Measurements from ENCODE around the gene PI4KA. TPM values are rescaled to one million over a fixed set of nuclear protein-coding genes. Genes with fewer than 3 reads are reported as not detected.

The PI4KA gene
- total RNA-seq, 3 donors from 2014 or later: 62.7 to 103 (median 73.5) TPM

DNA sequence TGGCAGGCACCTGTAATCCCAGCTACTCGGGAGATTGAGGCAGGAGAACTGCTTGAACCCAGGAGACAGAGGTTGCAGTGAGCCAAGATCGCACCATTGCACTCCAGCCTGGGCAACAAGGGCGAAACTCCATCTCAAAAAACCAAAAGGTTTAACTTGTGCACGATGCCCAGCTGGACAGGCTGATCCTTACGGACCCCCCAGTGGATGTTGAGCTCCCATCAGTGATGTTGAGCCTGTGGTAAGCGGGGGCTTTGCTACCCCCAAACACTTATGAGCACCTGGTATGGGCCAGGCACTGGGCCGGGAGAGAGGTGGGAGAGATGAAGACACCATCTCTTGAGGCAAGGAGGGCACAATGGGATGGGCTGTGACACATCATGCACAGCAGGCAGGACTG is 92.1 kb downstream of the PI4KA start:
- H3K4me3 ChIP-seq: no peak overlapping the region
- DNase-seq (ENCODE audit: low spot score in 2 of 2): no peak
- no peaks in the 10 kb centered on the region for H3K27me3 ChIP-seq
- no peak for TF ChIP-seq POLR2AphosphoS5 (IDR thresholded peaks at IDR 0.05)
- H3K36me3 ChIP-seq: peaks cover 5% of the 10 kb centered on the region
- no peaks in the 10 kb centered on the region for H3K9me3 ChIP-seq
- intact Hi-C loops (cut with DNase I; ENCODE audit: low total_unique reads): no loop called here
- no peaks in the 10 kb centered on the region for H3K4me1 ChIP-seq
- H3K27ac ChIP-seq: no peak overlapping the region

DNA sequence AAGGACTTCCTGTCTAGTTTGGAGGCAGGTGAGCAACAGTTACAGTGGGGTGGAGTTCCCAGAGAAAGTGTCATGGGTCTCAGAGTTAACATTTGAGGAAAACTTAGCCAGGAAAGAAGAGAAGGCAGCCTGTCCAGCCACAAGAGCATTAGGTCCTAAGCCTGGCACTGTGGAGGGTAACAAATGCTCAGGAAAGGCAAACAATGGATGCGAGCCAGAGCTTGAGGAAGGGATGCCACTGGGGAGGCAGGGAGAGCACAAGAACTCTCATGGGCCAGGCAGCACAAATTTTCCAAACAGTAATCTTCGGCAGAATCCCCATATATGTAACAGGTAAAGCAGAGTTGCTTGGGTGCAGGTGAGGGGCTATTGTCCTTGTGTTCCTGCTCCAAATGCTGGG is 92.7 kb downstream of the PI4KA start:
- peaks cover 5% of the 10 kb centered on the region for H3K36me3 ChIP-seq
- intact Hi-C loops (cut with DNase I; ENCODE audit: low total_unique reads): no loop called here
- H3K4me1 ChIP-seq: no peaks in the 10 kb centered on the region
- H3K9me3 ChIP-seq: no peaks in the 10 kb centered on the region
- TF ChIP-seq POLR2A (IDR thresholded peaks at IDR 0.05) (no peak), POLR2AphosphoS5 (IDR thresholded peaks at IDR 0.05) (no peak)
- TF ChIP-seq, protein P1, sequence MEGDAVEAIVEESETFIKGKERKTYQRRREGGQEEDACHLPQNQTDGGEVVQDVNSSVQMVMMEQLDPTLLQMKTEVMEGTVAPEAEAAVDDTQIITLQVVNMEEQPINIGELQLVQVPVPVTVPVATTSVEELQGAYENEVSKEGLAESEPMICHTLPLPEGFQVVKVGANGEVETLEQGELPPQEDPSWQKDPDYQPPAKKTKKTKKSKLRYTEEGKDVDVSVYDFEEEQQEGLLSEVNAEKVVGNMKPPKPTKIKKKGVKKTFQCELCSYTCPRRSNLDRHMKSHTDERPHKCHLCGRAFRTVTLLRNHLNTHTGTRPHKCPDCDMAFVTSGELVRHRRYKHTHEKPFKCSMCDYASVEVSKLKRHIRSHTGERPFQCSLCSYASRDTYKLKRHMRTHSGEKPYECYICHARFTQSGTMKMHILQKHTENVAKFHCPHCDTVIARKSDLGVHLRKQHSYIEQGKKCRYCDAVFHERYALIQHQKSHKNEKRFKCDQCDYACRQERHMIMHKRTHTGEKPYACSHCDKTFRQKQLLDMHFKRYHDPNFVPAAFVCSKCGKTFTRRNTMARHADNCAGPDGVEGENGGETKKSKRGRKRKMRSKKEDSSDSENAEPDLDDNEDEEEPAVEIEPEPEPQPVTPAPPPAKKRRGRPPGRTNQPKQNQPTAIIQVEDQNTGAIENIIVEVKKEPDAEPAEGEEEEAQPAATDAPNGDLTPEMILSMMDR (IDR thresholded peaks at IDR 0.05): no peak
- DNase-seq (ENCODE audit: low spot score in 2 of 2): no peak
- no peaks in the 10 kb centered on the region for H3K27me3 ChIP-seq
- H3K27ac ChIP-seq: no peak overlapping the region
- no peak overlapping the region for H3K4me3 ChIP-seq

DNA sequence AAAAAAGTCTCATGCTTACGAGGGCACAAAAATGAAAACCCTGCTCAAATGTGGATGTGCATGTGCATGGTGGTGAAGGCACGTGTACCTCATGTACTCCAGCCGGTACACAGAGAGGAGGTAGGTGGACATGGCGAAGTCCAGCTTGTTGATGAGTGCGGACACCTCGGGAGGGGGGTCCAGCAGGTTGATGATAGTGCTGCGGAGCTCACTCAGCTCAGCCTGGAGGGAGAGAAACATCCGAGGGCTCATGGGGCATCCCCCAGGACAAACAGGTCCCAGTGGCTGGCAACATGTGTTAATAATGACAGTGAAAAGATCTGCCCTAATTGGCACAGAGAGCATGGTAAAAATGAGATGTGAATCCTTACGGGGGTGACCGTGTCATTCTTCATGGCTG is 93.9 kb downstream of the PI4KA start:
- no peaks in the 10 kb centered on the region for H3K9me3 ChIP-seq
- intact Hi-C loops (cut with DNase I; ENCODE audit: low total_unique reads): no loop called here
- DNase-seq (ENCODE audit: low spot score in 2 of 2): no peak
- H3K4me1 ChIP-seq: no peaks in the 10 kb centered on the region
- no peaks in the 10 kb centered on the region for H3K27me3 ChIP-seq
- H3K4me3 ChIP-seq: no peak overlapping the region
- no peak overlapping the region for H3K27ac ChIP-seq
- H3K36me3 ChIP-seq: peaks cover 5% of the 10 kb centered on the region
- TF ChIP-seq POLR2A (IDR thresholded peaks at IDR 0.05): no peak
- no peak for TF ChIP-seq POLR2AphosphoS5 (IDR thresholded peaks at IDR 0.05)
- TF ChIP-seq, protein P1 (IDR thresholded peaks at IDR 0.05): no peak

DNA sequence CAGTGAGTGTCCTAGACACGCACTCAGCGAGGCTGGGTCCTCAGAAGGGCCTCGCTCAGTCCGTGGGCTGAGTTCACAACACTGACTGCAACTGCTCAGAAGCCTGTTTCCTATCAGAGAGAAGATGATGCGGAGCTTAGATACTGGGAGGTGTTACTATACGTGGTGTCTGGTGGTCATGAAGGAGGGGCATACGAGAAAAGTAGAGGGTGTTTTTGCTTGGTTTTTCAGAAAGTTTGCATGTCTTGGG is 94.2 kb downstream of the PI4KA start:
- no peaks in the 10 kb centered on the region for H3K4me1 ChIP-seq
- TF ChIP-seq, protein P1 (IDR thresholded peaks at IDR 0.05): no peak
- no peak for TF ChIP-seq POLR2AphosphoS5 (IDR thresholded peaks at IDR 0.05)
- TF ChIP-seq POLR2A (IDR thresholded peaks at IDR 0.05): no peak
- no peak overlapping the region for H3K27ac ChIP-seq
- no peaks in the 10 kb centered on the region for H3K27me3 ChIP-seq
- H3K4me3 ChIP-seq: no peak overlapping the region
- DNase-seq (ENCODE audit: low spot score in 2 of 2): no peak
- peaks cover 5% of the 10 kb centered on the region for H3K36me3 ChIP-seq
- H3K9me3 ChIP-seq: no peaks in the 10 kb centered on the region
- intact Hi-C loops (cut with DNase I; ENCODE audit: low total_unique reads): no loop called here

DNA sequence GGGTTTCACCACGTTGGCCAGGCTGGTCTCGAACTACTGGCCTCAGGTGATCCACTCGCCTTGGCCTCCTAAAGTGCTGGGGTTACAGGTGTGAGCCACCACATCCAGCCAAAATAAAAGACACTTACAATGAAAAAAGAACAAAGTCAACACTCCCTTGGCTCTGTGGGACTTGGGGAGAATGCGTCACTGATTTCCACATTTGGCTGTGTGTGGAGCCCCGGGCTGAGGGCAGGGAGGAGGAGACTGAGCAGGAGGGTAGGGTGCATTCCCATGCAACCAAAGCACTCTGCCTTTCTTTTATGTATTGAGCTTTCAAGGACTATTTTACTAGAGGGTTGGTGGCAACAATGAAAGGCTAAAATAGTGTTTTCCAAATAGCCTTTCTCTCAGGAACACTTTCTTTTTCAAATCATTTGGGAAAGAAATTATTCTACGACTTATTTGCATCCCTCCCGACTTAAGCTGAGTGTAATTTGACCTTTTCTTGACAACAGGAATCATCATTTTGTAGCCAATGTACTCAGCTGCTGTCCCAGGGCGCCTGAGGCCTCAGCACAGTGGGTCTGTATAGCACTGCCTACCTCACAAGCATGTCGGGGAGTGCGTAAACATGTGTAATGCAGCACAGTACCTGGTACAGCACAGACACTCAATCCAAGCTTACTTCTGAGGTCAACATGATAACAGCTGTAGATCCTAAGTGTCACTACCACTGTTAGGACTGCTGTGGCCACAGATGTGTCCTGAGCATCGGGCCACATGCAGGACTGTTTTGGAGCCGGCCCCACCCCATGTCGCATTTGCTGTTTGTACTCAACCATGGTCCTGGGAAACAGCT is 94.8 kb downstream of the PI4KA start:
- Histone ChIP-seq H3K27ac (no peak overlapping the region), H3K4me1 (no peaks in the 10 kb centered on the region), H3K4me3 (no peak overlapping the region), H3K27me3 (no peaks in the 10 kb centered on the region), H3K9me3 (no peaks in the 10 kb centered on the region), H3K36me3 (peaks cover 5% of the 10 kb centered on the region)
- intact Hi-C loops (cut with DNase I; ENCODE audit: low total_unique reads): no loop called here
- TF ChIP-seq, protein P1 (IDR thresholded peaks at IDR 0.05): no peak
- TF ChIP-seq POLR2A (IDR thresholded peaks at IDR 0.05) (no peak), POLR2AphosphoS5 (IDR thresholded peaks at IDR 0.05) (no peak)
- no peak for DNase-seq (ENCODE audit: low spot score in 2 of 2)

Measured in breast epithelium (tissue), 4 donors.